ENCODE measurements around the gene ABHD13. TPM values are rescaled to one million over a fixed set of nuclear protein-coding genes. Genes with fewer than 3 reads are reported as not detected.

ABHD13 gene
- total RNA-seq, 1 experiment from 2014 or later = 4.1 TPM

GRCh38 chr13:108226184-108226583 is 8.0 kb downstream of the ABHD13 start:
- H3K4me3 ChIP-seq (replicated peaks in 1 of 2; ENCODE audit: low read depth in 1 of 2, low read length in 2 of 2) = no peak overlapping the region
- no peak for DNase-seq (ENCODE audit: low read depth, low spot score)
- ChIA-PET CTCF (no interaction called here), RAD21 (ENCODE audit: low non-redundant PET in 1 of 2, low total read pairs in 2 of 2, uncharacterized antibody in 2 of 2, unreplicated experiment in 2 of 2) (no interaction called here), POLR2A (no interaction called here)
- no peaks in the 10 kb centered on the region for H3K9me2 ChIP-seq (ENCODE audit: insufficient read depth)
- no peaks in the 10 kb centered on the region for H3K4me1 ChIP-seq (ENCODE audit: control insufficient read depth in 1 of 2, insufficient read depth in 2 of 2, low read length in 2 of 2)
- no peaks in the 10 kb centered on the region; the same call in 1 of the 2 replicates for H4K20me1 ChIP-seq (ENCODE audit: insufficient read depth)
- peaks cover 89% of the 10 kb centered on the region for H3K79me2 ChIP-seq (ENCODE audit: insufficient read depth, low read length)
- no TSS peak for BruUV-seq (replicated peaks)
- no peak overlapping the region for H2AFZ ChIP-seq (ENCODE audit: low read depth, low read length, poor library complexity, severe bottlenecking)
- TF ChIP-seq EZH2phosphoT487 (IDR thresholded peaks at IDR 0.05; ENCODE audit: borderline replicate concordance) (no peak), SIN3A (IDR thresholded peaks at IDR 0.05; ENCODE audit: low read depth) (no peak), RAD21 (IDR thresholded peaks at IDR 0.05; ENCODE audit: low read depth) (no peak), ZNF274 (IDR thresholded peaks at IDR 0.05; ENCODE audit: low read depth, low read length) (no peak), EZH2 (IDR thresholded peaks at IDR 0.05) (no peak), FOSL1 (IDR thresholded peaks at IDR 0.05; ENCODE audit: low read depth) (no peak), POLR2A (IDR thresholded peaks at IDR 0.05; ENCODE audit: borderline replicate concordance, extremely low read depth, insufficient read depth, insufficient read length) (no peak), TCF7L2 (IDR thresholded peaks at IDR 0.05; ENCODE audit: borderline replicate concordance, extremely low read depth, insufficient read depth, insufficient read length) (no peak), SRF (IDR thresholded peaks at IDR 0.05; ENCODE audit: low read depth) (no peak), ZFX (IDR thresholded peaks at IDR 0.05) (no peak), ATF3 (IDR thresholded peaks at IDR 0.05) (no peak), ELF1 (IDR thresholded peaks at IDR 0.05; ENCODE audit: borderline replicate concordance, low read depth) (no peak), JUND (IDR thresholded peaks at IDR 0.05) (no peak), MAX (IDR thresholded peaks at IDR 0.05) (no peak), EGR1 (IDR thresholded peaks at IDR 0.05; ENCODE audit: low read depth) (no peak), YY1 (IDR thresholded peaks at IDR 0.05; ENCODE audit: extremely low read depth, insufficient replicate concordance, low read depth, low read length) (no peak)
- H3K27me3 ChIP-seq (ENCODE audit: insufficient read depth, low read length) = no peaks in the 10 kb centered on the region
- intact Hi-C loops (cut with micrococcal nuclease) = loop anchor here (2.0 to 5.0 kb wide), 2 partner anchors 281 to 671 kb away; no protein-coding TSS in a partner anchor
- no peak overlapping the region for H3K27ac ChIP-seq (ENCODE audit: low read depth, low read length)
- H3K9me3 ChIP-seq (ENCODE audit: control insufficient read depth in 1 of 2, insufficient read depth in 1 of 2, low read depth in 1 of 2, low read length in 2 of 2) = no peaks in the 10 kb centered on the region
- no peaks in the 10 kb centered on the region for H3K36me3 ChIP-seq (ENCODE audit: control insufficient read depth in 1 of 2, insufficient read depth in 2 of 2, low read length in 2 of 2)
- no peak overlapping the region for H3K9ac ChIP-seq (ENCODE audit: low read length)
- H3K4me2 ChIP-seq (ENCODE audit: low read length) = no peak overlapping the region
- ATAC-seq = no peak

Measured in HCT116 (cell line).